A549 treated with AZD9567 at 1 μM for 4 hours (cell line): ENCODE data around the gene SSRP1. TPM values are rescaled to one million over a fixed set of nuclear protein-coding genes. Genes with fewer than 3 reads are reported as not detected.

Source experiments
- total RNA-seq: library from RNA; stranded (reverse); fragments of 200-300 nt; extraction: Qiagen RNA extraction; gene quantifications from 5 replicates; pipeline ENCODE4 v1.2.3, GENCODE V29; 2022; ENCODE audit not compliant: insufficient read depth

SSRP1 gene
- 188 to 217 TPM (median 210 TPM) in 5 replicates for total RNA-seq

GRCh38 chr11:57335343-57336110, at the start of gene SSRP1:
Gene SSRP1 (minus strand): TSS chr11:57335892. CDS start chr11:57335121, 771 bp downstream.

GRCh38 chr11:57380975-57381374, 45.3 kb upstream of the SSRP1 start, which contains the start of gene PRG3:
Gene PRG3 (minus strand): TSS chr11:57381150. CDS start chr11:57380708, 442 bp downstream.

GRCh38 chr11:57338142-57338541, 2.5 kb upstream of the SSRP1 start, which contains the start of gene P2RX3:
Gene P2RX3 (plus strand): TSS chr11:57338352. CDS start chr11:57338551, 199 bp downstream.

GRCh38 chr11:57324886-57325734, 10.6 kb downstream of the SSRP1 start, which contains the start of gene TNKS1BP1:
Gene TNKS1BP1 (minus strand): TSS chr11:57324952. CDS start chr11:57321885, 3,067 bp downstream.

Other genes with a start within 250 kb of the SSRP1 start
- gene LRRC55, start 153.9 kb downstream of the SSRP1 start, total RNA-seq, result not detected in 5 replicates
- gene APLNR, start 98.6 kb downstream of the SSRP1 start, total RNA-seq, result 0.05 TPM in 1 of 5 replicates, not detected in the others
- gene TNKS1BP1, start 10.9 kb downstream of the SSRP1 start, total RNA-seq, result 59.0 to 83.4 TPM (median 74.4 TPM) in 5 replicates
- gene P2RX3, start 2.5 kb upstream of the SSRP1 start, total RNA-seq, result 0.07 to 0.15 TPM (median 0.13 TPM) in 4 of 5 replicates, not detected in the other
- gene PRG3, start 45.3 kb upstream of the SSRP1 start, total RNA-seq, result not detected in 5 replicates
- not detected in 5 replicates for gene PRG2, start 54.8 kb upstream of the SSRP1 start, total RNA-seq
- gene SLC43A3, start 91.2 kb upstream of the SSRP1 start, total RNA-seq, result 0.23 to 0.34 TPM (median 0.29 TPM) in 4 of 5 replicates, not detected in the other
- 70.3 to 89.4 TPM (median 76.9 TPM) in 5 replicates for gene RTN4RL2, start 124.6 kb upstream of the SSRP1 start, total RNA-seq
- 2.2 to 7.3 TPM (median 2.6 TPM) in 5 replicates for gene SLC43A1, start 179.8 kb upstream of the SSRP1 start, total RNA-seq
- 149 to 169 TPM (median 162 TPM) in 5 replicates for gene TIMM10, start 194.9 kb upstream of the SSRP1 start, total RNA-seq
- gene SMTNL1, start 201.7 kb upstream of the SSRP1 start, total RNA-seq, result not detected in 5 replicates
- 34.8 to 41.9 TPM (median 37.3 TPM) in 5 replicates for gene UBE2L6, start 231.8 kb upstream of the SSRP1 start, total RNA-seq